WTC11 (cell line): ENCODE data around the gene MAP6D1. TPM values are rescaled to one million over a fixed set of nuclear protein-coding genes. Genes with fewer than 3 reads are reported as not detected.

Experiments
- ATAC-seq: fragments of 200-7000 bp; cut with Tn5 transposase; 2 replicates; pipeline ENCODE4 v1.10.0; 2021; ENCODE audit warnings: mild to moderate bottlenecking, moderate library complexity
- CTCF ChIA-PET: fragments of 300-600 bp; sonication (Branson Sonifier 250); formaldehyde crosslinking; loops from one replicate; lab custom pipeline; 2021; ENCODE audit warnings: antibody characterized with exemption; lab: Charles Lee
- POLR2A ChIA-PET: fragments of 350-600 bp; sonication (Branson Sonifier 250); formaldehyde crosslinking; loops from one replicate; lab custom pipeline; 2021; ENCODE audit warnings: antibody characterized with exemption; lab: Charles Lee
- DNase-seq: peaks from one replicate; pipeline ENCODE4 v3.0.0; 2021; ENCODE audit warnings: low spot score
- H3K27ac Mint-ChIP-seq: 2 replicates; pipeline ENCODE4 v1.8.0; 2021; ENCODE audit warnings: mixed read lengths
- H3K27me3 Mint-ChIP-seq: 2 replicates; pipeline ENCODE4 v1.8.0; 2021; ENCODE audit warnings: low read depth, mild to moderate bottlenecking, moderate library complexity, mixed read lengths
- H3K36me3 Mint-ChIP-seq: 2 replicates; pipeline ENCODE4 v1.8.0; 2021; ENCODE audit warnings: mixed read lengths
- H3K4me1 Mint-ChIP-seq: 2 replicates; pipeline ENCODE4 v1.8.0; 2022; ENCODE audit warnings: mixed read lengths
- H3K4me3 Mint-ChIP-seq: 2 replicates; pipeline ENCODE4 v1.8.0; 2021; ENCODE audit warnings: mild to moderate bottlenecking, moderate library complexity, mixed read lengths
- H3K9me3 Mint-ChIP-seq: 2 replicates; pipeline ENCODE4 v1.8.0; 2021; ENCODE audit warnings: mixed read lengths
- AFF4 ChIP-seq: sonication (generic); formaldehyde crosslinking; IDR thresholded peaks from 2 replicates; pipeline ENCODE4 v1.8.1; 2023; ENCODE audit warnings: mild to moderate bottlenecking, missing genetic modification reagents, borderline replicate concordance
- ATF6 ChIP-seq: sonication (generic); formaldehyde crosslinking; IDR thresholded peaks from 2 replicates; pipeline ENCODE4 v1.8.1; 2023; ENCODE audit warnings: mild to moderate bottlenecking, missing genetic modification reagents
- E2F1 ChIP-seq: sonication (generic); formaldehyde crosslinking; IDR thresholded peaks from 2 replicates; pipeline ENCODE4 v1.8.0; 2022; ENCODE audit warnings: mild to moderate bottlenecking, missing genetic modification reagents
- GRHL2 ChIP-seq: fragments of 250-450 bp; sonication (Bioruptor Pico); IDR thresholded peaks from 2 replicates; pipeline ENCODE4 v1.8.0; 2022; ENCODE audit warnings: mild to moderate bottlenecking, moderate library complexity; ENCODE audit not compliant: insufficient replicate concordance, severe bottlenecking
- IRF1 ChIP-seq: sonication (generic); formaldehyde crosslinking; IDR thresholded peaks from 2 replicates; pipeline ENCODE4 v1.8.0; 2023; ENCODE audit warnings: missing genetic modification reagents
- KAT7 ChIP-seq: sonication (generic); formaldehyde crosslinking; IDR thresholded peaks from 2 replicates; pipeline ENCODE4 v1.8.1; 2023; ENCODE audit warnings: missing genetic modification reagents, mild to moderate bottlenecking, borderline replicate concordance
- MXD4 ChIP-seq: fragments of 250-450 bp; sonication (Bioruptor Pico); IDR thresholded peaks from 2 replicates; pipeline ENCODE4 v1.8.0; 2021; ENCODE audit warnings: mild to moderate bottlenecking, moderate library complexity, borderline replicate concordance
- NR2C2 ChIP-seq: sonication (generic); formaldehyde crosslinking; IDR thresholded peaks from 2 replicates; pipeline ENCODE4 v1.8.0; 2022; ENCODE audit warnings: mild to moderate bottlenecking, missing genetic modification reagents
- SOX15 ChIP-seq: fragments of 250-450 bp; sonication (Bioruptor Pico); IDR thresholded peaks from 2 replicates; pipeline ENCODE4 v1.9.0; 2021; ENCODE audit warnings: mild to moderate bottlenecking
- ZNF281 ChIP-seq: sonication (generic); formaldehyde crosslinking; IDR thresholded peaks from 2 replicates; pipeline ENCODE4 v1.8.0; 2023; ENCODE audit warnings: mild to moderate bottlenecking, missing genetic modification reagents
- ZNF416 ChIP-seq: fragments of 250-450 bp; sonication (Bioruptor Pico); IDR thresholded peaks from 2 replicates; pipeline ENCODE4 v1.9.0; 2021; ENCODE audit warnings: mild to moderate bottlenecking, inconsistent platforms
- ZNF423 ChIP-seq: fragments of 250-450 bp; sonication (Bioruptor Pico); IDR thresholded peaks from 2 replicates; pipeline ENCODE4 v2.1.2; 2022; ENCODE audit warnings: mild to moderate bottlenecking, moderate library complexity
- total RNA-seq: library from RNA; stranded (reverse); gene quantifications from 3 replicates; pipeline ENCODE4 v1.2.3, GENCODE V29; 2021
- TF ChIP-seq, protein P1 (sequence below): sonication (generic); formaldehyde crosslinking; IDR thresholded peaks from 2 replicates; pipeline ENCODE4 v1.8.0; 2022; ENCODE audit warnings: mild to moderate bottlenecking, missing genetic modification reagents
- TF ChIP-seq, protein P2 (sequence below): fragments of 250-450 bp; sonication (Bioruptor Pico); IDR thresholded peaks from 2 replicates; pipeline ENCODE4 v1.9.0; 2021; ENCODE audit warnings: mild to moderate bottlenecking
- TF ChIP-seq, protein P3 (sequence below): sonication (generic); formaldehyde crosslinking; IDR thresholded peaks from 2 replicates; pipeline ENCODE4 v1.8.1; 2022; ENCODE audit warnings: mild to moderate bottlenecking, moderate library complexity, missing genetic modification reagents

The MAP6D1 gene
- total RNA-seq, 1 experiment from 2014 or later, result 6.3 TPM

- TF ChIP-seq IRF1 (CRISPR knock-in tag) (no peak), ZNF281 (no peak), E2F1 (CRISPR knock-in tag) (no peak), ZNF416 (CRISPR knock-in tag) (no peak), MXD4 (CRISPR knock-in tag) (no peak), ATF6 (CRISPR knock-in tag) (no peak), GRHL2 (no peak), SOX15 (CRISPR knock-in tag) (no peak), ZNF423 (CRISPR knock-in tag) (no peak), AFF4 (CRISPR knock-in tag) (no peak)
- TF ChIP-seq, protein P1, sequence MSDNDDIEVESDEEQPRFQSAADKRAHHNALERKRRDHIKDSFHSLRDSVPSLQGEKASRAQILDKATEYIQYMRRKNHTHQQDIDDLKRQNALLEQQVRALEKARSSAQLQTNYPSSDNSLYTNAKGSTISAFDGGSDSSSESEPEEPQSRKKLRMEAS (CRISPR knock-in tag), result no peak
- TF ChIP-seq, protein P2, sequence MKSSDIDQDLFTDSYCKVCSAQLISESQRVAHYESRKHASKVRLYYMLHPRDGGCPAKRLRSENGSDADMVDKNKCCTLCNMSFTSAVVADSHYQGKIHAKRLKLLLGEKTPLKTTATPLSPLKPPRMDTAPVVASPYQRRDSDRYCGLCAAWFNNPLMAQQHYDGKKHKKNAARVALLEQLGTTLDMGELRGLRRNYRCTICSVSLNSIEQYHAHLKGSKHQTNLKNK (CRISPR knock-in tag), result no peak
- TF ChIP-seq, protein P3, sequence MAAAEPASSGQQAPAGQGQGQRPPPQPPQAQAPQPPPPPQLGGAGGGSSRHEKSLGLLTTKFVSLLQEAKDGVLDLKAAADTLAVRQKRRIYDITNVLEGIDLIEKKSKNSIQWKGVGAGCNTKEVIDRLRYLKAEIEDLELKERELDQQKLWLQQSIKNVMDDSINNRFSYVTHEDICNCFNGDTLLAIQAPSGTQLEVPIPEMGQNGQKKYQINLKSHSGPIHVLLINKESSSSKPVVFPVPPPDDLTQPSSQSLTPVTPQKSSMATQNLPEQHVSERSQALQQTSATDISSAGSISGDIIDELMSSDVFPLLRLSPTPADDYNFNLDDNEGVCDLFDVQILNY (CRISPR knock-in tag), result no peak
- CTCF ChIA-PET, result no interaction called here
- no peak overlapping the region for H3K27ac Mint-ChIP-seq
- no peak overlapping the region for H3K4me3 Mint-ChIP-seq
- no peaks in the 10 kb centered on the region for H3K27me3 Mint-ChIP-seq
- POLR2A ChIA-PET, result no interaction called here
- H3K36me3 Mint-ChIP-seq, result peaks cover 58% of the 10 kb centered on the region
- H3K4me1 Mint-ChIP-seq, result no peaks in the 10 kb centered on the region
- no peak for ATAC-seq
- H3K9me3 Mint-ChIP-seq, result no peaks in the 10 kb centered on the region
- no peak for DNase-seq
These were observed 19.2 kb upstream of the MAP6D1 start for GRCh38 chr3:183844606-183845005.

DNA sequence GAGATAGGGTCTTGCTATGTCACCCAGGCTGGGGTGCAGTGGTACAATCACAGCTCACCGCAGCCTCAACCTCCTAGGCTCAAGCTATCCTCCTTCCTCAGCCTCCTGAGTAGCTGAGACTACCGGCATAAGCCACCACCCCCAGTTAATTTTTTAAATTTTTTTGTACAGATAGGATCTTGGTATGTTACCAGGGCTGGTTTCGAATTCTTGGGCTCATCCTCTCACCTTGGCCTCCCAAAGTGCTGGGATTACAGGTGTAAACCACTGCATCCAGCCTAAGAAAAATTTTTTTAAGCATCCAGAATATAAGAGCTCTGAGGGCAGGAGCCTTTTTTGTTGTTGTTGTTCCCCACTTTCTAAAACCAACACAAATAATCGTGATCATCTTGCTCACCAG is 14.4 kb upstream of the MAP6D1 start:
- ATAC-seq (no peak), DNase-seq (no peak)
- Mint-ChIP-seq H3K27me3 (no peaks in the 10 kb centered on the region), H3K27ac (no peak overlapping the region), H3K36me3 (peaks cover 44% of the 10 kb centered on the region), H3K4me3 (no peak overlapping the region), H3K4me1 (no peaks in the 10 kb centered on the region), H3K9me3 (no peaks in the 10 kb centered on the region)
- TF ChIP-seq NR2C2 (CRISPR knock-in tag) (no peak), KAT7 (no peak)
- ChIA-PET POLR2A (no interaction called here), CTCF (no interaction called here)
